Esophagus squamous epithelium (tissue), 4 donors: ENCODE results near the gene TRAPPC2L.

Experiments used
- CTCF ChIP-seq, 6 experiments: fragments of 450-650 bp in 4 of 6; fragments of 200-600 bp in 2 of 6; sonication (generic) in 2 of 6; IDR thresholded peaks; one replicate each; pipeline ENCODE4 v1.5.1; 2016 to 2019; ENCODE audit warnings: antibody characterized with exemption in 6 of 6, mild to moderate bottlenecking in 4 of 6, moderate library complexity in 4 of 6
- POLR2A ChIP-seq, 4 donors: fragments of 450-650 bp; IDR thresholded peaks; one replicate each; pipeline ENCODE4 v1.6.1; 2017; ENCODE audit warnings: antibody characterized with exemption in 4 of 4, mild to moderate bottlenecking in 4 of 4, moderate library complexity in 3 of 4

- no peak for TF ChIP-seq CTCF (IDR thresholded peaks at IDR 0.05)
- TF ChIP-seq POLR2A (IDR thresholded peaks at IDR 0.05), result no peak
Measured at GRCh38 chr16:88837806-88838205, 19.1 kb upstream of the TRAPPC2L start.
